GM12801 (cell line): ENCODE measurements around the gene ZMPSTE24.

Experiments
- TF ChIP-seq, protein P1 (sequence below): IDR thresholded peaks from one replicate; pipeline ENCODE4 v1.5.1; 2011; ENCODE audit warnings: control low read depth; ENCODE audit not compliant: insufficient read length; ENCODE audit errors: extremely low read depth

Gene ZMPSTE24

DNA sequence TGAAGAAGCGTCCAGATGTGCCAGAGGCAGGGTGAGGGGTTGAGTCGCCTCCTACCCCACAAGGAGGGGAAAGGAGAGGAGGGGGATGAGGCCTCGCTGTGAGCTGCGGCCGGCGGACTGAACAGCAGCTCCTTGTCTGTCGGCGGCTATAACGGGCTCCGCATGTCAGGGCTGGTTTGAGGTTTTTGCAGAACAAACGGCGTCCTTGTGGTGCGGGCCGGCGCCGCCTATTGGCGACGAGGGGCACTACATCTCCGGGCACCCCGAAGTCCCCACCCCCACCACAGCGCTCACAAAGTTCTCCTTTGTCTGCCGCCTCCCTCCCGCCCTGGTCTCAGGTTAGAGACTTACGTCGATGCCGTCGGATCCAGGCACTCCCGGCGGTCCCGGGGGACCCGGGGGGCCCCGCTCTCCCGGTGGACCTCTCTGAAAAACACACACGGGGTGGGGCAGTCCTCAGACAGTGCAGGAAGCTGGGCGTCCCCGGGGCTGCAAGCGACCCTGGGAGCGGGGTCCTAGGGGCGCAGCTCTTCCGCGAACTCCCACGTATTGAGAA, 57.3 kb downstream of the ZMPSTE24 start:
- TF ChIP-seq, protein P1, sequence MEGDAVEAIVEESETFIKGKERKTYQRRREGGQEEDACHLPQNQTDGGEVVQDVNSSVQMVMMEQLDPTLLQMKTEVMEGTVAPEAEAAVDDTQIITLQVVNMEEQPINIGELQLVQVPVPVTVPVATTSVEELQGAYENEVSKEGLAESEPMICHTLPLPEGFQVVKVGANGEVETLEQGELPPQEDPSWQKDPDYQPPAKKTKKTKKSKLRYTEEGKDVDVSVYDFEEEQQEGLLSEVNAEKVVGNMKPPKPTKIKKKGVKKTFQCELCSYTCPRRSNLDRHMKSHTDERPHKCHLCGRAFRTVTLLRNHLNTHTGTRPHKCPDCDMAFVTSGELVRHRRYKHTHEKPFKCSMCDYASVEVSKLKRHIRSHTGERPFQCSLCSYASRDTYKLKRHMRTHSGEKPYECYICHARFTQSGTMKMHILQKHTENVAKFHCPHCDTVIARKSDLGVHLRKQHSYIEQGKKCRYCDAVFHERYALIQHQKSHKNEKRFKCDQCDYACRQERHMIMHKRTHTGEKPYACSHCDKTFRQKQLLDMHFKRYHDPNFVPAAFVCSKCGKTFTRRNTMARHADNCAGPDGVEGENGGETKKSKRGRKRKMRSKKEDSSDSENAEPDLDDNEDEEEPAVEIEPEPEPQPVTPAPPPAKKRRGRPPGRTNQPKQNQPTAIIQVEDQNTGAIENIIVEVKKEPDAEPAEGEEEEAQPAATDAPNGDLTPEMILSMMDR = no peak

DNA sequence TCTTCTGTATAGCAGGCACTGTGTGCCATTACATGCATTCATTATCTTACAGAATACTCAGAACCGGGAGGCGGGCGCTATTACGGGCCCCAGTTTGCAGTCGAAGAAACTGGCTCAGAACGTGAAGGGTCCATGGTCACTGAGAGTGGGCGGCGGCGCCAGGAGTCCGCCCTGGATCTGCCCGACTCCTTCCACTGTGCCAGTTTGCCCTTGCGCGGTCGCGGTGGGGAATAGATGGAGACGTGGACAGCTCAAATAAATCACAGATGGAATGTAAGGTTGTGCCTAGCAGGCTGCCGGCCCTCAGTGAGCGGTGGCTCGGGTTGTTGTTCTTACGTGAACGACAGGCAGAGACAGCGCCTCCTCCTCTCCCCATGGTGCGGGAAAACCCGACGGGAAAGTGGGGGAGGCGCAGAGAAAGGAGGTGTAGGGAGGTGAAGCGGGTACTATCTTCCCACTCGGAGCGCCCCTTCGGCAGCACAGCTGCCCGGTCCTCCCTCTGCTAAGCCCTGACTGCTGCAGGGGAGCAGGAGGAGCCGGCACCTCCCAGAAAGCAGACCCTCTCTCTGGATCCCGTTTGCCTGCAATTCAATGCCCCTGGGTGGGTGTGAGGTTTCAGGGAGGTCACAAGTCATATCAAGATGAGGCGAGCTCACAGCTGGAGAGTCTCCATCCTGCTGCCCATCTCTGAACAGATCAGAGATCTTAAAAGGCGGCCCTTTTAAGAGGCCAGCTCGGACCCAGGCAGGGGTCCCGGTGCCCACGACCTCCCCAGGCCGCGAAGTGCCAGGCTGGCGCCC, 58.0 kb downstream of the ZMPSTE24 start:
- TF ChIP-seq, protein P1 = no peak

DNA sequence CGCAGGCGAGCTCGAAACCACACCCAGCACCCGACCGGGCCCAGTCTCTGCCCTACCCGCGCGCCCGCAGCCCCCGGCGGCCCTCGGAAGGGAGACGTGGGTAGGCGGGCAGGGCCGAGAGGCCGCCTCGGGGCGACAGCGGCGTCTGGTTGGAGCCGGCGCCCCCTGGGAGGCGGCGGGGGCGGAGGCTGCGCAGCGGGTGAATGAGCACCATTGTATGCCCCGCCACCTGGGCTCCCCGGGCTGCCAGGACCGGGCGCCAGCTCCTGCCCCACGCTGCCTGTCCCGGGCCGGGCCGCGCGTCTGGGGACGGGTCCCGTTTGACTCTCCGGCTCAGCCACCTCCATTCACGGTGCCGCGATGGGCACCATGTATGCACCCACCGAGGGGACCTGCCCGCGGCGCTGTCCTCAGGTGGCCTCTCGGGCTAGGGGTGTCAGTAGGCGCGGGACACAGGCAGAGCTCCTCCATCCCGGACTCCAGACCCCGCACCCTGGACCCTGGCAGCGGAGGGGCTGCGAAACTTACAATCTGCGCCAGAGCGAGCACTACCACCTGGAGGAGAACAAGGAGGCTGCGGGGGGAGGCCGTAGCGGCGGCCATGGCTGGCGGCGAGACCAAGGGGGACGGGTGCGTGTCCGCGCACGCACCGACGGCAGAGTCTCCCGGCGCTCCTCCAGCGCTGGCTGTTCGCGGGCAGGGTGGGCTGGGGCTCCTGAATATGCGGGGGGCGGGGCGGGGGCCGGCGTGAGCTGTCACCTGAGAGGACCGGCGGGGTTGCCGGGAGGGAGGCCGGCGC, 58.8 kb downstream of the ZMPSTE24 start, which contains the start of gene COL9A2:
Gene COL9A2 (minus strand): TSS at position 692 of the 799 bp plus-strand sequence. CDS start 89 bp downstream, at position 603.
- TF ChIP-seq, protein P1 = no peak

DNA sequence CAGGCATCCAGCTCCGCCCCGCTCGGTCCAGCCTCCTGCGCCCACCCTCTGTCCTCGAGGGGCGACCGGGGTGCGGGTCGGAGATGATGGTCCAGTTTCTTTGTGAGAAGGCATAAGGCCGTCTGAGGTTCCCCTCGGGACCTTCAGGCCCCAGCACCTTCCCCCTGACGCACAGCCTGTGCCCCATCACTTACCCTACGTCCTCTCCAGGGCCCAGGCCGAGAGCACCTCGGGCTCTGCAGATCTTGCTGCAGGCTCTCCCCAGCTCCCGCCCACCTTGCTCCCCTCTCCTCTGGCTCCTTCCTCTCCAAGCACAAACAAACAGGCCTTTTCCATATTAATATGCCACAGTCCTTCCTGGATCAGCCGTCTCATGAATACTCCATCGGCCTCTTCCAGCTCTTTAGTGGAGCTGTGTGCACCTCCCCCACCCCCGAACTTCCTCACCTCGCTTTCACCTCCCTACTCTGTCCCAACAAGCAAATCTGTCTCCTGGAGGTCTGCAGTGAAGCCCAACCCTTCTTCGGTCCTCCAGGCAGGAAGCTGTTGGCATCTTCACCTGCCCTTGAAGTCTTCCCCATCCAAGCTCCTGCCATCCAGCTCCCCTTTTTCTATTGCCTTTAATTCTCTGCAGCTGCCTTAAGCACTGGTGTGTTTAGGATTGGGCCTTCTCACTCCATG, 59.5 kb downstream of the ZMPSTE24 start:
- TF ChIP-seq, protein P1 = no peak

DNA sequence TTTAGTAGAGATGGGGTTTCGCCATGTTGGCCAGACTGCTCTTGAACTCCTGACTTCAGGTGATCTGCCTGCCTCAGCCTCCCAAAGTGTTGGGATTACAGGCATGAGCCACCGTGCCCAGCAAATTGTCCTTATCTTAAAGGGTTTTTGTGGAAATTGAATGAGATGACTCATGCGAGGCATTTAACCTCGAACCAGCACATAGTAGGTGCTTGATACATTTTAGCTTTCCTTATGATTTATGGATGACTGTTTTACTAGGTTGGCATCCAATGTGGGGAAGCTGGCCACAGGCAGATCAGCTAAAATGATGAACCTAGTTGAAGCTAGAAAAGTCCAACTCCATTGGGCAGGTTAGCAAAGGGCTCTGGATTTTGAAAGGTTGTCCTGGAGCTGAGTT, 60.4 kb downstream of the ZMPSTE24 start:
- TF ChIP-seq, protein P1 = no peak

DNA sequence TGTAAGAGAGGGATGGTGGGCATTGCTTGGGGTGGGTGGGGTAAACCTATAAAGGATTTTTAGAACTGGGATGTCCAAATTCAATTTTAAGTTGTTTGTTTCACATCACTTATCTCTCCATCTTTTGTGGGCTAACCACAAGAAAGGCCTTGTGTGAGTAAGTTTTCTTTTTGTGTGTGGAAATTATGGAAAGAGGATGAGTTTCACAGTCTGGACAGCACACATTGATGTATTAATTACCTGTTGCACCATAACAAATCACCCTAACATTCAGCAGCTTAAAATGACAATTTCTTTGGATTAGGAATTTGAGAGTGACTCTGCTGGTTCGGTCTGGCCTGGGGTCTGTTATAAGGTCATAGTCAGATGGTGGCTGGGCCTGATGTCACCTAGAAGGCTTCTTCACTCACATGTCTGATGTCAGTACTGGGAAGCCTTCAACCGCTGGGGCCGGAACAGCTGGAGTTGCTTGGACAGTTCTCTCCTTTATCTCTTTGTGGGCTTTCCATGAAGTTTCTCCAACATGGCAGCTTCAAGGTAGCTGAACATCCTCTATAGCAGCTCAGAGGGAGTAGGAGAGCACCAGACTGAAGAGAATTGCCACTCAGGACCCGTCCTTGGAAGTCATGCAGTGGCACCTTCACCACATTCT, 61.1 kb downstream of the ZMPSTE24 start:
- TF ChIP-seq, protein P1 = no peak
